Measurements from ENCODE around the gene HOXA10. TPM values are rescaled to one million over a fixed set of nuclear protein-coding genes. Genes with fewer than 3 reads are reported as not detected.

The HOXA10 gene
- polyA plus RNA-seq, 1 donor = 137 TPM

Other genes starting within 250 kb of the HOXA10 start
- gene HOXA1, start 78.3 kb downstream of the HOXA10 start, polyA plus RNA-seq (ENCODE audit: insufficient read length) = 3.4 TPM
- gene HOXA2, start 71.6 kb downstream of the HOXA10 start, polyA plus RNA-seq (ENCODE audit: insufficient read length) = 13.9 TPM
- 28.6 TPM for gene HOXA4, start 43.6 kb downstream of the HOXA10 start, polyA plus RNA-seq (ENCODE audit: insufficient read length)
- gene HOXA5, start 30.6 kb downstream of the HOXA10 start, polyA plus RNA-seq (ENCODE audit: insufficient read length) = 76.0 TPM
- gene HOXA6, start 26.5 kb downstream of the HOXA10 start, polyA plus RNA-seq (ENCODE audit: insufficient read length) = 26.5 TPM
- 47.9 TPM for gene HOXA3, start 21.7 kb downstream of the HOXA10 start, polyA plus RNA-seq (ENCODE audit: insufficient read length)
- 22.7 TPM for gene HOXA7, start 17.6 kb downstream of the HOXA10 start, polyA plus RNA-seq (ENCODE audit: insufficient read length)
- 124 TPM for gene HOXA9, start 8.8 kb downstream of the HOXA10 start, polyA plus RNA-seq (ENCODE audit: insufficient read length)
- gene HOXA11, start 10.9 kb upstream of the HOXA10 start, polyA plus RNA-seq (ENCODE audit: insufficient read length) = 32.2 TPM
- gene HOXA13, start 25.8 kb upstream of the HOXA10 start, polyA plus RNA-seq (ENCODE audit: insufficient read length) = not detected
- gene EVX1, start 68.5 kb upstream of the HOXA10 start, polyA plus RNA-seq (ENCODE audit: insufficient read length) = 0.07 TPM